ENCODE measurements around the gene TCF12.

Gene TCF12

DNA sequence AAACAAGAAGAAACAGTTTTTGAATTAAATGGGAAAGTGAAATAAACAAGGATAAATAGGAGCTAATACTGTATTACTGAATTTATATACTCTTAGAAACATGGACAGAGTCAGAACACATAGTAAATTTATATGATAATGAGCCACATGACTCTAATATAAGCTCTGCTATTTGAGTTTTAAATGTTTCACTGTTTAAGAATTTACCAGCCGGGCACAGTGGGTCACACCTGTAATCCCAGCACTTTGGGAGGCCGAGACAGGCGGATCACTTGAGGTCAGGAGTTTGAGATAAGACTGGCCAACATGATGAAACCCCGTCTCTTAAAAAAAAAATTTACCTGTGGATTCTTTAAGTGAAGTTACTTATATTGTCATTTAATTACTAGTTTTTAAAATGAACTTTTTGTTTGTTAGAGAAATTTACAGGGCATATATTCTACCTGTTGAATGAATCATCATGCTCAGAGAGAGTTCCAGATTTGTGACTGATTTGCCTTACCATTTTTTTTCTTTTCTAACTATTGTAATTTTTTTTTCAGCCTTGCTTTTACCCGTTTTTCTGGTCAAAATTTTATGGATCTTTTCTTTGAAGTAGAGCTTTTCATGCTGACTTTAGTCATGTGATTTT is 125.7 kb downstream of the TCF12 start:
- no peak for DNase-seq (ENCODE audit: low read depth)
- no peak for TF ChIP-seq CTCF (IDR thresholded peaks at IDR 0.05; ENCODE audit: insufficient read depth, low read depth, low read length, missing control alignments)
- no peak overlapping the region for H3K4me3 ChIP-seq (ENCODE audit: low read length)

- no peak for DNase-seq (ENCODE audit: low read depth)
- no peak overlapping the region for H3K4me3 ChIP-seq (ENCODE audit: low read length)
- TF ChIP-seq CTCF (IDR thresholded peaks at IDR 0.05; ENCODE audit: insufficient read depth, low read depth, low read length, missing control alignments): no peak
Measured at GRCh38 chr15:57044970-57045369, 126.5 kb downstream of the TCF12 start.

DNA sequence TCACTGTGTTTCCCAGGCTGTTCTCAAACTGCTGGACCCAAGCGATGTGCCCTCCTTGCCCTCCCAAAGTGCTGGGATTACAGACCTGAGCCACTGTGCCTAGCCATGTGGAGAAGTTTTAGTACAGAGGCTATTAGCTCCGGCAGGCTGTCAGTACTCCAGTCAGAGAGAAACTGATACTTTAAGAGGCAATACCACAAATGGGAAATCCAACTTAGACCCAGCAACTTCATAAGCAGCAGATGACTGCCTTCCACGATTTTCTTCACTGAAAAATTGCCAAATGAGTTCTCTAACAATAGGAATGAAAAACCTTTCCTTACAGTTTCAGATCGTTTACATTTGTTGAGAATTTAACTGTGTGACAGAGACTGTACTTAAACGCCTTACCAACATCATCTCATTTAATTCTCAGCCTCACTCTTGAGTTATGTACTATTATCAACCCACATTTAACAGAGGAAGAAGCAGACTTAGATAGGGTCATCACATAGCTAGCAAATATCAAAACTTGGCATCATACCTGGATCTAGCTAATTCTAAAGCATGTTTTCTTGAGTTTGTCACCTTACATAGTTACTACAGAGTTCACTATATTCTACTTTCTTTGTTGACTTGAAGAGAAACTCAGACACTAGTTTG is 127.4 kb downstream of the TCF12 start:
- H3K4me3 ChIP-seq (ENCODE audit: low read length): no peak overlapping the region
- DNase-seq (ENCODE audit: low read depth): no peak

GRCh38 chr15:57048930-57049549 is 130.6 kb downstream of the TCF12 start:
- no peak for TF ChIP-seq CTCF (IDR thresholded peaks at IDR 0.05; ENCODE audit: insufficient read depth, low read depth, low read length, missing control alignments)
- H3K4me3 ChIP-seq (ENCODE audit: low read length): no peak overlapping the region
- DNase-seq (ENCODE audit: low read depth): no peak

More for the DNA sequence above, 127.4 kb downstream of the TCF12 start:
- TF ChIP-seq CTCF (IDR thresholded peaks at IDR 0.05; ENCODE audit: insufficient read depth, low read depth, low read length, missing control alignments): no peak

DNA sequence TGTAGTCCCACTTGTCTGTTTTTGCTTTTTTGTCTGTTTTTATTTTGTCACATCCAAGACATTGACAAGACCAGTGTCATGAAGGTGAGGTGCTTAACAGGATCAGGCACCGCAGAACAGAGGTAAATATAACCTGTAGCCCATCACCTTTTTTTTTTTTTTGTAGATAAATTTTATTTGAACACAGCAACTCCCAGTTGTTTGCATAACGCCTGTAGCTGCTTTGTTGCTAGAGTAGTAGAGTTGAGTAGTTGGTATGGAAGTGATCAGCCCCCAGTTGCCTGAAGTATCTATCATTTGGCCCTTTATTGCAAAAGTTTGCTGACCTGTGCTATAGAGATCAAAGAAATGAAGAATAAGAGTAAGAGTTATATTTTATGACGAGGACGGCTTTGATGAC is 135.0 kb downstream of the TCF12 start:
- TF ChIP-seq CTCF (IDR thresholded peaks at IDR 0.05; ENCODE audit: insufficient read depth, low read depth, low read length, missing control alignments): no peak
- H3K4me3 ChIP-seq (ENCODE audit: low read length): no peak overlapping the region
- no peak for DNase-seq (ENCODE audit: low read depth)

DNA sequence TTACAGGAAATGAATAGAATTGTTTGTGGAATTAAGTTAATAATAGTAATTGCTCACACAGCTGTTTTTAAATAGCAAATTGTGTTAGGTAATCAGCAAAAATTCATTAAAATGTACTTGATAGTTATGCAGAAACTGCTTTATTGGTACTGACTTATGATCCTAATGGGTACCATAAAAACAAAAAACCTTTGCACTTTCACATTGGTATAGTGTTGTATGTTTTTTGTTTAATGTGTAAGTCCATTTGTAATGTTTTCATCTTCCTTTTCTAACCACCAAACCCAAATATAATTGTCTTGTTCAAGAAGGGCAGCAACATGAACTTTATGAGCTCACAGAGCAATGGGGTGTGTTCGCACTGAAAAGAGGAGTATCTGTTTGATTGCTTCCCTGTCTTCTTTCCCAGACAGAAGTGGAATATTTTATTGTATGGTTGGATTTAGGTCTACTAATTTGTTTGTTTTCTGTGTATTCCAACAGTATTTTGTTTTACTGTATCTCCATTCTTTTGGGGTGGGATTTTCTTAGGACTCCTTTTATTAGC is 135.8 kb downstream of the TCF12 start:
- no peak for DNase-seq (ENCODE audit: low read depth)
- no peak for TF ChIP-seq CTCF (IDR thresholded peaks at IDR 0.05; ENCODE audit: insufficient read depth, low read depth, low read length, missing control alignments)
- no peak overlapping the region for H3K4me3 ChIP-seq (ENCODE audit: low read length)

Measured in epithelial cell of esophagus (primary cell).